Caco-2 (cell line): ENCODE data around the gene TXNDC17. TPM values are rescaled to one million over a fixed set of nuclear protein-coding genes. Genes with fewer than 3 reads are reported as not detected.

Experiments used
- BruUV-seq: library from RNA; stranded (reverse); fragments of 400-500 nt; replicated peaks from 2 replicates; lab custom pipeline; 2021; lab: Mats Ljungman, UMichigan
- CTCF ChIA-PET: fragments of 300-600 bp; sonication (Branson Sonifier 250); formaldehyde crosslinking; loops from one replicate; lab custom pipeline; 2022; ENCODE audit warnings: antibody characterized with exemption; lab: Charles Lee
- POLR2A ChIA-PET: fragments of 300-600 bp; sonication (Branson Sonifier 250); formaldehyde crosslinking; loops from one replicate; lab custom pipeline; 2022; ENCODE audit warnings: antibody characterized with exemption; lab: Charles Lee
- DNase-seq, 2 experiments: peaks; one replicate each; pipeline versions ENCODE4 v3.0.0 to v3.0.0-alpha.2; 2020 to 2022
- H3K27me3 ChIP-seq: replicated peaks from 2 replicates; pipeline ENCODE4 v1.6.0; 2011; ENCODE audit warnings: low read length; ENCODE audit not compliant: control insufficient read depth, insufficient read depth
- H3K36me3 ChIP-seq: 2 replicates; pipeline ENCODE4 v1.5.1; 2011; ENCODE audit warnings: low read length; ENCODE audit not compliant: control insufficient read depth, insufficient read depth
- H3K4me1 ChIP-seq: fragments of 250-450 bp; sonication (Bioruptor Pico); 2 replicates; pipeline ENCODE4 v1.5.1; 2020; ENCODE audit warnings: mild to moderate bottlenecking
- H3K4me3 ChIP-seq: 2 replicates; pipeline ENCODE4 v1.5.1; 2011; ENCODE audit warnings: low read depth, mild to moderate bottlenecking, control low read depth, low read length
- H3K9me3 ChIP-seq: fragments of 250-450 bp; sonication (Bioruptor Pico); 2 replicates; pipeline ENCODE4 v1.5.1; 2020; ENCODE audit warnings: mild to moderate bottlenecking, moderate library complexity
- H3K27ac Mint-ChIP-seq: one replicate; pipeline ENCODE4 v1.8.0; 2022; ENCODE audit warnings: mixed read lengths; ENCODE audit not compliant: unreplicated experiment
- H3K27me3 Mint-ChIP-seq: one replicate; pipeline ENCODE4 v1.8.0; 2022; ENCODE audit warnings: mixed read lengths; ENCODE audit not compliant: insufficient read depth, unreplicated experiment
- H3K36me3 Mint-ChIP-seq: one replicate; pipeline ENCODE4 v1.8.0; 2022; ENCODE audit warnings: mild to moderate bottlenecking, mixed read lengths; ENCODE audit not compliant: insufficient read depth, unreplicated experiment
- H3K4me1 Mint-ChIP-seq: one replicate; pipeline ENCODE4 v1.8.0; 2022; ENCODE audit warnings: low read depth, mixed read lengths; ENCODE audit not compliant: unreplicated experiment
- H3K4me3 Mint-ChIP-seq: one replicate; pipeline ENCODE4 v1.8.0; 2022; ENCODE audit warnings: mild to moderate bottlenecking, moderate library complexity, mixed read lengths; ENCODE audit not compliant: unreplicated experiment
- H3K9me3 Mint-ChIP-seq: one replicate; pipeline ENCODE4 v1.8.0; 2022; ENCODE audit warnings: mixed read lengths; ENCODE audit not compliant: unreplicated experiment
- CTCF ChIP-seq, 2 experiments: fragments of 200-600 bp in 1 of 2; IDR thresholded peaks; 1 replicate in 1 of 2; 2 replicates in 1 of 2; pipeline versions ENCODE4 v1.5.1 to v1.8.0; 2011 to 2022; ENCODE audit warnings: antibody characterized with exemption in 1 of 2, control low read depth in 1 of 2, inconsistent platforms in 1 of 2, low read depth in 1 of 2, low read length in 1 of 2, mild to moderate bottlenecking in 1 of 2, moderate library complexity in 1 of 2; ENCODE audit not compliant: insufficient read depth in 1 of 2, severe bottlenecking in 1 of 2, unreplicated experiment in 1 of 2
- intact Hi-C: fragments of 100-400 bp; cut with micrococcal nuclease; formaldehyde crosslinking; loops from one replicate; pipeline ENCODE4 v1.10.0; 2022; ENCODE audit not compliant: unreplicated experiment
- total RNA-seq: library from RNA; stranded (reverse); gene quantifications from 2 replicates; pipeline ENCODE4 v1.2.3, GENCODE V29; 2022

The TXNDC17 gene
- total RNA-seq, 1 experiment from 2014 or later, result 59.1 TPM

DNA sequence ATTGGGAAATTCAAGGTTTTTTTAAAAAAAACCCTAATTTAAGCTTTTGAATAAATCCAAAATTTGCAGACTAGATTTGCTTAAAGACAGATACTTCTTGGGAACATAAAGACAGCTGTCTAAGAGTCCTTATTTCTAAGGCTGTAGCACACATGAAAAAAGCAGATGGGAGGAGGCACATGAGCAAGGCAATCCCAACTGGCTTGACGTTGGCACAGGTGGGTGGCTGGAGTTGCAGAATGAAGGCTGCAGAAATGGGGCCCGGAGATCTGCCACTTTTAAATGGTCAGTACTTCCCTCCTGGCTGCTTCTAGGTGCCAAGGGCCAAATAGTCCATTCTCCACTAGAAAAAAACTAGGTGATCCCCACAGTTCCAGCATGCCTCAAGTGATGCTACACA, 4.8 kb upstream of the TXNDC17 start:
- Mint-ChIP-seq H3K27me3 (no peaks in the 10 kb centered on the region), H3K9me3 (no peaks in the 10 kb centered on the region), H3K36me3 (peaks cover 8% of the 10 kb centered on the region), H3K4me1 (no peaks in the 10 kb centered on the region), H3K27ac (no peak overlapping the region), H3K4me3 (no peak overlapping the region)
- no peaks in the 10 kb centered on the region for H3K4me1 ChIP-seq
- no TSS peak for BruUV-seq
- H3K9me3 ChIP-seq, result no peaks in the 10 kb centered on the region
- CTCF ChIA-PET, result no interaction called here
- intact Hi-C loops, result no loop called here
- POLR2A ChIA-PET, result no interaction called here
- no peaks in the 10 kb centered on the region for H3K36me3 ChIP-seq
- H3K4me3 ChIP-seq, result no peak overlapping the region
- no peak for TF ChIP-seq CTCF (IDR thresholded peaks at IDR 0.05; ENCODE audit: insufficient read depth in 1 of 2, low read depth in 1 of 2, low read length in 1 of 2, severe bottlenecking in 1 of 2, unreplicated experiment in 1 of 2)
- no peaks in the 10 kb centered on the region for H3K27me3 ChIP-seq
- no peak for DNase-seq

GRCh38 chr17:6636616-6637457, 4.0 kb upstream of the TXNDC17 start:
- intact Hi-C loops, result no loop called here
- Mint-ChIP-seq H3K4me3 (no peak overlapping the region), H3K36me3 (peaks cover 9% of the 10 kb centered on the region), H3K4me1 (no peaks in the 10 kb centered on the region), H3K27me3 (no peaks in the 10 kb centered on the region), H3K9me3 (no peaks in the 10 kb centered on the region), H3K27ac (no peak overlapping the region)
- no peak overlapping the region for H3K4me3 ChIP-seq
- DNase-seq, result no peak
- H3K9me3 ChIP-seq, result no peaks in the 10 kb centered on the region
- no peak for TF ChIP-seq CTCF (IDR thresholded peaks at IDR 0.05; ENCODE audit: insufficient read depth in 1 of 2, low read depth in 1 of 2, low read length in 1 of 2, severe bottlenecking in 1 of 2, unreplicated experiment in 1 of 2)
- no peaks in the 10 kb centered on the region for H3K36me3 ChIP-seq
- no peaks in the 10 kb centered on the region for H3K4me1 ChIP-seq
- ChIA-PET CTCF (no interaction called here), POLR2A (no interaction called here)
- no TSS peak for BruUV-seq
- H3K27me3 ChIP-seq, result no peaks in the 10 kb centered on the region

DNA sequence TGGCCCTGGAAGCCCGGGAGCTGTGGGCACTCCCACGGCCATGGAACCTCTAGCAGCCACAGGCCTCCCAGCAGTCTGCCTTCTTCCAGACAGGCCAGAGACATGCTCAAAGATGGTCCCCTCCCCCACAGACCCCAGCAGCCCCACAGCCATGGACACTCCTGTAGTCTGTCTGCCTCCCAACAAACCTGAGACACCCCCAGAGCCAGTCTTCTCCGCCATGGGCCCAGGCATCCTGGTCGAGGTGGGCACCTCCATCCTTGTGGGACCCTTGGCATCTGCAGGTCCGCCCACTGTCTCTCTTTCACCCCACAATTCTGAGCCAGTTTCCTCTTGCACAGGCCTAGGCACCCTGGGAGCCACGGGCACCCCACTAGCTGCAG, 3.4 kb upstream of the TXNDC17 start:
- no peak for DNase-seq
- CTCF ChIA-PET, result no interaction called here
- H3K36me3 ChIP-seq, result no peaks in the 10 kb centered on the region
- no TSS peak for BruUV-seq
- no peaks in the 10 kb centered on the region for H3K9me3 ChIP-seq
- intact Hi-C loops, result no loop called here
- no peaks in the 10 kb centered on the region for H3K9me3 Mint-ChIP-seq
- peaks cover 9% of the 10 kb centered on the region for H3K36me3 Mint-ChIP-seq
- no peaks in the 10 kb centered on the region for H3K27me3 ChIP-seq
- H3K4me3 Mint-ChIP-seq, result no peak overlapping the region
- no peaks in the 10 kb centered on the region for H3K4me1 Mint-ChIP-seq
- no peaks in the 10 kb centered on the region for H3K27me3 Mint-ChIP-seq
- no peaks in the 10 kb centered on the region for H3K4me1 ChIP-seq
- no peak overlapping the region for H3K27ac Mint-ChIP-seq
- H3K4me3 ChIP-seq, result no peak overlapping the region
- no peak for TF ChIP-seq CTCF (IDR thresholded peaks at IDR 0.05; ENCODE audit: insufficient read depth in 1 of 2, low read depth in 1 of 2, low read length in 1 of 2, severe bottlenecking in 1 of 2, unreplicated experiment in 1 of 2)
- POLR2A ChIA-PET, result no interaction called here
